Sigmoid colon (tissue), 7 donors: ENCODE results near the gene MRPL48. TPM values are rescaled to one million over a fixed set of nuclear protein-coding genes. Genes with fewer than 3 reads are reported as not detected.

Experiments
- DNase-seq: peaks from one replicate; pipeline ENCODE4 v3.0.0-alpha.2; 2019
- H3K27ac ChIP-seq, 4 donors: fragments of 200-600 bp; sonication (generic); one replicate each; pipeline ENCODE4 v1.5.1; 2016 to 2019; ENCODE audit warnings: mild to moderate bottlenecking in 1 of 4
- H3K27me3 ChIP-seq, 3 donors: fragments of 200-600 bp; sonication (generic); one replicate each; pipeline ENCODE4 v1.5.1; 2019; ENCODE audit warnings: mild to moderate bottlenecking in 1 of 3
- H3K36me3 ChIP-seq, 4 donors: fragments of 200-600 bp; sonication (generic); one replicate each; pipeline ENCODE4 v1.5.1; 2016 to 2019
- H3K4me1 ChIP-seq, 4 donors: fragments of 200-600 bp; sonication (generic); one replicate each; pipeline ENCODE4 v1.5.1; 2017 to 2019
- H3K4me3 ChIP-seq, 4 donors: fragments of 200-600 bp; sonication (generic); one replicate each; pipeline ENCODE4 v1.5.1; 2017 to 2019; ENCODE audit warnings: mild to moderate bottlenecking in 2 of 4, moderate library complexity in 1 of 4
- H3K9me3 ChIP-seq, 4 donors: fragments of 200-600 bp in 3 of 4; sonication (generic) in 3 of 4; one replicate each; pipeline versions ENCODE4 v1.5.1 to v1.6.1; 2013 to 2019
- EP300 ChIP-seq, 4 donors: sonication (generic); formaldehyde crosslinking; IDR thresholded peaks; one replicate each; pipeline ENCODE4 v1.6.1; 2017; ENCODE audit warnings: antibody characterized with exemption in 4 of 4
- POLR2A ChIP-seq, 2 donors: fragments of 450-650 bp; IDR thresholded peaks; one replicate each; pipeline ENCODE4 v1.6.1; 2016; ENCODE audit warnings: antibody characterized with exemption in 2 of 2, mild to moderate bottlenecking in 2 of 2, moderate library complexity in 2 of 2
- POLR2AphosphoS5 ChIP-seq, 4 donors: sonication (generic); formaldehyde crosslinking; IDR thresholded peaks; one replicate each; pipeline ENCODE4 v1.6.1; 2017; ENCODE audit warnings: antibody characterized with exemption in 4 of 4
- WGBS, 2 donors: extraction: QIAGEN DNeasy Blood & Tissue Kit; methylation state at CpG; one replicate each; pipeline ENCODE4 v1.1.7; 2013; 5-methylcytosine and 5-hydroxymethylcytosine counted together
- intact Hi-C: fragments of 100-400 bp; cut with DNase I; formaldehyde crosslinking; loops from one replicate; pipeline ENCODE4 v1.15.1; 2023
- polyA plus RNA-seq, 3 donors: library from polyadenylated mRNA; stranded (reverse); fragments of 200-250 nt; gene quantifications; one replicate each; pipeline ENCODE4 v1.2.3, GENCODE V29; 2013
- total RNA-seq, 4 donors: library from RNA; depleted of rRNA; stranded (reverse); fragments of >200 nt; gene quantifications; one replicate each; pipeline ENCODE4 v1.1.0, GENCODE V29; 2016
- TF ChIP-seq, protein P1 (sequence below), 4 experiments: fragments of 450-650 bp in 3 of 4; fragments of 200-600 bp in 1 of 4; IDR thresholded peaks; one replicate each; pipeline ENCODE4 v1.5.1; 2016 to 2019; ENCODE audit warnings: antibody characterized with exemption in 4 of 4, mild to moderate bottlenecking in 3 of 4, moderate library complexity in 2 of 4
- donor health status: healthy with polysubstance abuse.
- donor health status: Bipolar disorder and iron deficiency.
- donor health status: healthy.

The MRPL48 gene
- total and polyA plus RNA-seq, 7 donors: 7.7 to 82.3 (median 31.3) TPM

GRCh38 chr11:73753938-73754337 lies 33.7 kb upstream of the MRPL48 start:
- WGBS, 2 donors: 25 to 68% methylated on average over 1 of the region's 1 CpG
- Histone ChIP-seq H3K9me3 (no peaks in the 10 kb centered on the region), H3K4me1 (peaks cover 0 to 54% (median 34%) of the 10 kb centered on the region in 4 donors), H3K36me3 (no peaks in the 10 kb centered on the region), H3K27me3 (no peaks in the 10 kb centered on the region), H3K27ac (no peak overlapping the region), H3K4me3 (no peak overlapping the region)
- TF ChIP-seq, protein P1, sequence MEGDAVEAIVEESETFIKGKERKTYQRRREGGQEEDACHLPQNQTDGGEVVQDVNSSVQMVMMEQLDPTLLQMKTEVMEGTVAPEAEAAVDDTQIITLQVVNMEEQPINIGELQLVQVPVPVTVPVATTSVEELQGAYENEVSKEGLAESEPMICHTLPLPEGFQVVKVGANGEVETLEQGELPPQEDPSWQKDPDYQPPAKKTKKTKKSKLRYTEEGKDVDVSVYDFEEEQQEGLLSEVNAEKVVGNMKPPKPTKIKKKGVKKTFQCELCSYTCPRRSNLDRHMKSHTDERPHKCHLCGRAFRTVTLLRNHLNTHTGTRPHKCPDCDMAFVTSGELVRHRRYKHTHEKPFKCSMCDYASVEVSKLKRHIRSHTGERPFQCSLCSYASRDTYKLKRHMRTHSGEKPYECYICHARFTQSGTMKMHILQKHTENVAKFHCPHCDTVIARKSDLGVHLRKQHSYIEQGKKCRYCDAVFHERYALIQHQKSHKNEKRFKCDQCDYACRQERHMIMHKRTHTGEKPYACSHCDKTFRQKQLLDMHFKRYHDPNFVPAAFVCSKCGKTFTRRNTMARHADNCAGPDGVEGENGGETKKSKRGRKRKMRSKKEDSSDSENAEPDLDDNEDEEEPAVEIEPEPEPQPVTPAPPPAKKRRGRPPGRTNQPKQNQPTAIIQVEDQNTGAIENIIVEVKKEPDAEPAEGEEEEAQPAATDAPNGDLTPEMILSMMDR (IDR thresholded peaks at IDR 0.05): no peak
- no peak for TF ChIP-seq POLR2A (IDR thresholded peaks at IDR 0.05)
- no peak for TF ChIP-seq POLR2AphosphoS5 (IDR thresholded peaks at IDR 0.05)
- TF ChIP-seq EP300 (IDR thresholded peaks at IDR 0.05): no peak
- intact Hi-C loops: no loop called here
- no peak for DNase-seq

DNA sequence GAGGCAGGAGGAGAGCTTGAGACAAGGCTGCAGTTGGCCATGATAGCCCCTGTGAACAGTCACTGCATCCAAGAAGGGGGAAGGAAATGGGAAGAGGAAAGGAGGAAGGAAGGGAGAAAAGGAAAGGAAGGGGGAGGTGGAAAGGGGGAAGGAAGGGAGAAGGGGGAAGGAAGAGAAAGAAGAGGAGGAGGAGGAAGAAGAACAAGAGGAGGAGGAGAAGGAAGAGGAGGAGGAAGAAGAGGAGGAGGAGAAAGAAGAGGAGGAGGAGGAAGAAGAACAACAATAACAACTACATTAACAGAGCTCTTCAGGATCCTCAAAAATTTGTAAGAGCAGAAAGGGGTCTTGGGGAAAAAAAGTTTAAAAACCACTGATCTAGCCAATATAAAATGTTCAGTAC lies 32.0 kb upstream of the MRPL48 start:
- Histone ChIP-seq H3K27me3 (no peaks in the 10 kb centered on the region), H3K36me3 (no peaks in the 10 kb centered on the region), H3K4me1 (peaks cover 0 to 51% (median 37%) of the 10 kb centered on the region in 4 donors), H3K4me3 (no peak overlapping the region), H3K27ac (no peak overlapping the region), H3K9me3 (no peaks in the 10 kb centered on the region)
- intact Hi-C loops: no loop called here
- DNase-seq: no peak
- TF ChIP-seq EP300 (IDR thresholded peaks at IDR 0.05): no peak
- TF ChIP-seq POLR2A (IDR thresholded peaks at IDR 0.05): no peak
- no peak for TF ChIP-seq POLR2AphosphoS5 (IDR thresholded peaks at IDR 0.05)
- TF ChIP-seq, protein P1 (IDR thresholded peaks at IDR 0.05): no peak

- intact Hi-C loops: no loop called here
- no peak for DNase-seq
- Histone ChIP-seq H3K4me3 (no peak overlapping the region), H3K9me3 (no peaks in the 10 kb centered on the region), H3K36me3 (no peaks in the 10 kb centered on the region), H3K4me1 (peaks cover 0 to 38% (median 33%) of the 10 kb centered on the region in 4 donors), H3K27me3 (no peaks in the 10 kb centered on the region), H3K27ac (no peak overlapping the region)
- TF ChIP-seq POLR2A (IDR thresholded peaks at IDR 0.05) (no peak), POLR2AphosphoS5 (IDR thresholded peaks at IDR 0.05) (no peak), EP300 (IDR thresholded peaks at IDR 0.05) (no peak)
- TF ChIP-seq, protein P1 (IDR thresholded peaks at IDR 0.05): no peak
- 90 to 95% methylated on average over 5 of the region's 5 CpGs for WGBS, 2 donors
These were observed 30.1 kb upstream of the MRPL48 start for GRCh38 chr11:73757598-73757997.

- Histone ChIP-seq H3K27ac (no peak overlapping the region), H3K4me1 (peaks cover 0 to 33% (median 30%) of the 10 kb centered on the region in 4 donors)
- WGBS, 2 donors: 48 to 75% methylated on average over 1 of the region's 1 CpG
These were observed 29.2 kb upstream of the MRPL48 start for GRCh38 chr11:73758451-73758850.

More at GRCh38 chr11:73758451-73758850, 29.2 kb upstream of the MRPL48 start:
- no peak for DNase-seq
- Histone ChIP-seq H3K36me3 (no peaks in the 10 kb centered on the region), H3K9me3 (no peaks in the 10 kb centered on the region), H3K4me3 (no peak overlapping the region), H3K27me3 (no peaks in the 10 kb centered on the region)
- intact Hi-C loops: no loop called here
- TF ChIP-seq, protein P1 (IDR thresholded peaks at IDR 0.05): no peak
